Gastroesophageal sphincter (tissue), 4 donors: ENCODE measurements around the gene DAPK2. TPM values are rescaled to one million over a fixed set of nuclear protein-coding genes. Genes with fewer than 3 reads are reported as not detected.

ENCODE experiments used
- ATAC-seq: fragments of 150-250 bp; one replicate; pipeline ENCODE4 v1.9.1; 2016; ENCODE audit warnings: mild to moderate bottlenecking, moderate library complexity
- H3K27ac ChIP-seq, 4 donors: fragments of 200-600 bp; sonication (generic) in 3 of 4; 1 replicate in 3 of 4; 2 replicates in 1 of 4; pipeline ENCODE4 v1.5.1; 2016 to 2019
- H3K27me3 ChIP-seq: fragments of 200-600 bp; sonication (generic); one replicate; pipeline ENCODE4 v1.5.1; 2019
- H3K36me3 ChIP-seq, 2 donors: fragments of 200-600 bp; sonication (generic); one replicate each; pipeline ENCODE4 v1.5.1; 2019; ENCODE audit warnings: control low read depth in 1 of 2
- H3K4me1 ChIP-seq, 3 donors: fragments of 200-600 bp; sonication (generic); 1 replicate in 2 of 3; 2 replicates in 1 of 3; pipeline ENCODE4 v1.5.1; 2016 to 2019; ENCODE audit warnings: control low read depth in 2 of 3
- H3K4me3 ChIP-seq, 2 donors: fragments of 200-600 bp; sonication (generic); one replicate each; pipeline ENCODE4 v1.5.1; 2019; ENCODE audit warnings: mild to moderate bottlenecking in 1 of 2, moderate library complexity in 1 of 2
- H3K9me3 ChIP-seq, 3 donors: fragments of 200-600 bp; sonication (generic); one replicate each; pipeline ENCODE4 v1.5.1; 2017 to 2019; ENCODE audit warnings: control low read depth in 2 of 3
- EP300 ChIP-seq: sonication (generic); formaldehyde crosslinking; IDR thresholded peaks from one replicate; pipeline ENCODE4 v1.6.1; 2017; ENCODE audit warnings: antibody characterized with exemption, mild to moderate bottlenecking
- POLR2A ChIP-seq, 2 donors: fragments of 450-650 bp; IDR thresholded peaks; one replicate each; pipeline ENCODE4 v1.6.1; 2017; ENCODE audit warnings: antibody characterized with exemption in 2 of 2, mild to moderate bottlenecking in 2 of 2, moderate library complexity in 1 of 2
- POLR2AphosphoS5 ChIP-seq: sonication (generic); formaldehyde crosslinking; IDR thresholded peaks from one replicate; pipeline ENCODE4 v1.6.1; 2017; ENCODE audit warnings: antibody characterized with exemption
- WGBS, 2 donors: methylation state at CpG; one replicate each; pipeline ENCODE4 v1.1.5; 2018; ENCODE audit warnings: low coverage in 1 of 2; 5-methylcytosine and 5-hydroxymethylcytosine counted together
- total RNA-seq, 4 donors: library from RNA; depleted of rRNA; stranded (reverse); fragments of >200 nt; gene quantifications; one replicate each; pipeline ENCODE4 v1.1.0, GENCODE V29; 2016
- TF ChIP-seq, protein P1 (sequence below), 4 experiments: fragments of 200-600 bp in 2 of 4; fragments of 450-650 bp in 2 of 4; sonication (generic) in 1 of 4; IDR thresholded peaks; one replicate each; pipeline ENCODE4 v1.5.1; 2017 to 2019; ENCODE audit warnings: antibody characterized with exemption in 4 of 4, mild to moderate bottlenecking in 2 of 4, moderate library complexity in 2 of 4

Gene DAPK2
- total RNA-seq, 4 donors from 2014 or later, result 2.0 to 9.5 (median 6.4) TPM

DNA sequence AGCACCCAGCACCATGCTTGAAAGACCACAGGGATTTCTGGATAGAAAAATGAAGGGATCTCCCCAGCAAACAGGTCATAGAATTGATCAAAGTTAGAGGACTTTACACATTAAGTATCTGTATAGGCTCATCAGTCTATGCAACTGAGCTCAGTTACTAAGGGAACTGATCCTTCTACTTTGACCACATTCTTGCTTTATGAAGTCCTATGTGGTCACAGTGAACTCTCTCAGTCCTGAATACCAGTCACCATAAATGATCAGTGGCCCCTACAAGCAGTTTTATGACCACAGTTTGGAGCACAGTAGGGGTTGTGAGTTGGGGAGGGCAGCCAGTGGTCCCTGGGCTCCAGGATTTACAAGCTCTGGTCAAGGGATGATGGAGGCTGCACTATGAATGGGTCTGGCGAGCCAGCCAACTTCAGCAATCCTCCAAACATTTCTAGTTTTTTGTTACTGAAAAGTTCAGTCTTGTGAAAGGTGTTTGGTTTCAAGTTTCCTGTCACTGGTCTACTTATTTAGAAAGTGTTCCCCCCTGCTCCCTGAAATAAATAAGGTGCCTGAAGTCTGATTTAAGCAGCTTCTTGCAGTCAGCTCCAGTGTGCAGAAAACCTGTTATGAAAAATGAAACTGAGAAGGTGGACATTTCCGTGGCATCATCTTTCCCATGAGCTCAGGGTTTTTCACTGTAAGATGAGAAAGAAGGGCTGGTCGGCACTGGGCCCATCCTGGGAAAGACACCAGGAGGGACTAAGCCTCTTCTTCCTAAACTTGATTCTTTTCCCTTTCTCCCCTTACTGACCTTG lies 75.5 kb downstream of the DAPK2 start:
- Histone ChIP-seq H3K36me3 (no peaks in the 10 kb centered on the region), H3K4me3 (no peak overlapping the region), H3K27me3 (no peaks in the 10 kb centered on the region), H3K4me1 (peaks cover 0 to 11% (median 0%) of the 10 kb centered on the region in 3 donors), H3K27ac (peak overlapping the region in 1 of 4 donors; percentile 24), H3K9me3 (no peaks in the 10 kb centered on the region)
- TF ChIP-seq POLR2A (IDR thresholded peaks at IDR 0.05) (no peak), POLR2AphosphoS5 (no peak), EP300 (no peak)
- TF ChIP-seq, protein P1, sequence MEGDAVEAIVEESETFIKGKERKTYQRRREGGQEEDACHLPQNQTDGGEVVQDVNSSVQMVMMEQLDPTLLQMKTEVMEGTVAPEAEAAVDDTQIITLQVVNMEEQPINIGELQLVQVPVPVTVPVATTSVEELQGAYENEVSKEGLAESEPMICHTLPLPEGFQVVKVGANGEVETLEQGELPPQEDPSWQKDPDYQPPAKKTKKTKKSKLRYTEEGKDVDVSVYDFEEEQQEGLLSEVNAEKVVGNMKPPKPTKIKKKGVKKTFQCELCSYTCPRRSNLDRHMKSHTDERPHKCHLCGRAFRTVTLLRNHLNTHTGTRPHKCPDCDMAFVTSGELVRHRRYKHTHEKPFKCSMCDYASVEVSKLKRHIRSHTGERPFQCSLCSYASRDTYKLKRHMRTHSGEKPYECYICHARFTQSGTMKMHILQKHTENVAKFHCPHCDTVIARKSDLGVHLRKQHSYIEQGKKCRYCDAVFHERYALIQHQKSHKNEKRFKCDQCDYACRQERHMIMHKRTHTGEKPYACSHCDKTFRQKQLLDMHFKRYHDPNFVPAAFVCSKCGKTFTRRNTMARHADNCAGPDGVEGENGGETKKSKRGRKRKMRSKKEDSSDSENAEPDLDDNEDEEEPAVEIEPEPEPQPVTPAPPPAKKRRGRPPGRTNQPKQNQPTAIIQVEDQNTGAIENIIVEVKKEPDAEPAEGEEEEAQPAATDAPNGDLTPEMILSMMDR (IDR thresholded peaks at IDR 0.05), result no peak
- 63 to 80% methylated on average over 2 of the region's 3 CpGs for WGBS, 2 donors
- ATAC-seq, result no peak

DNA sequence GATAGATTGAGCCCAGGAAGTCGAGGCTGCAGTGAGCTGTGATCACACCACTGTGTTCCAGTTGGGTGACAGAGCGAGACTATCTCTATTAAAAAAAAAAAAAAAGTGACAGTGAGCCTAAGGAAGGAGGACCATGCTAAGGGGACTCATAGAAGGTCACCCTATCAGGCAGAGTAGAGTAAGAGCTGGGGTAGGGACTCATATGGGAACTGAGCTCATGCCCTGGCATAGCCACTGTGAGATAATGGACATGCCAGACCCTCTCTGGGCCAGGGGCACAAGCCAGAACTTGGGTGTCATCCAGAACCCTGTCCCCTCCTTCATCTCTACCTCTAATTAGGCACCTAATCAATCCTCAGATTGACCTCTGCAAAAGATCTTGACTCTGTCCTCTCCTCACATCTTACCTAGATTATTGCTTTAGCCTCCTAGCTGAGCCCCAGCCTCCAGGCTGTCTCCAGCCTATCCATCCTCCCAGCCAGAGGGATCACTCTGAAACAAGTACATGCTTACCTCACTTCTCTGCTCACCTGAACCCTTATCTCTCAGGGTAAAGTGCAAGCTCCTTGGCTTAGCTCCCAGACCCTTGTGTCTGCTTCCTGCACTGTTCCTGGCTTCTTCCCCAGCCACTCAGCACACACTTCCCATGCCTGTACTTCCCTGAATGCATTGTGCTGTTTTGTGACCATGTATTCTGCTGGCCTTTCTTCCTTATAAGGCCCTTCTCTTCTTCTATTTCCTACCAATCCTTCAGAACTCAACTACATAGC lies 76.4 kb downstream of the DAPK2 start:
- no peak for ATAC-seq
- WGBS, 2 donors, result 100% methylated on average over 1 of the region's 2 CpGs; no CpG with 5 or more reads in 1 of the 2 donors
- H3K4me3 ChIP-seq, result no peak overlapping the region
- TF ChIP-seq POLR2AphosphoS5, result no peak
- TF ChIP-seq POLR2A (IDR thresholded peaks at IDR 0.05), result no peak
- no peak for TF ChIP-seq EP300
- TF ChIP-seq, protein P1 (IDR thresholded peaks at IDR 0.05), result no peak
- H3K27ac ChIP-seq, result no peak overlapping the region
- H3K27me3 ChIP-seq, result no peaks in the 10 kb centered on the region
- H3K4me1 ChIP-seq, result peaks cover 0 to 11% (median 0%) of the 10 kb centered on the region in 3 donors
- no peaks in the 10 kb centered on the region for H3K36me3 ChIP-seq
- H3K9me3 ChIP-seq, result peaks cover 0 to 3% (median 0%) of the 10 kb centered on the region in 3 donors

DNA sequence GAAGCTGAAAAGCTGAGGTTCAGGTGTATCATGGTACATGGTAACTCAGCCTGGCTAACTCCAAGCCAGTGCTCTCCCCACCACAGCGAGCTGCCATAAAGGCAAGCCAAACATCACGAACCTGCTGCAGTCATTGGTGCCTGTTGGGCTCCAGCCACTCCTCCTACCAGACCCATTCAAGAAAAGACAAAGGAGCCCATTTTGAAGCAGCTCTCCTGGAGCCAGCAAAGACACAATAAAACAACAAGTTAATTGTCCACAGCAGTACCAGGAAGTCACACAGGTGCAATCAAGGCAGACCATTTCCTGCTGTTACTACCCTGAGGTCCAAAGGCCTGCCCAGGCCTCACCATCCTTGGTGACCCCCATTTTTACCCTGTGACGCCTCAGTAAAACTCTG lies 77.6 kb downstream of the DAPK2 start:
- H3K4me3 ChIP-seq, result no peak overlapping the region
- peaks cover 0 to 10% (median 0%) of the 10 kb centered on the region in 3 donors for H3K9me3 ChIP-seq
- H3K27ac ChIP-seq, result no peak overlapping the region
- TF ChIP-seq POLR2AphosphoS5 (no peak), POLR2A (IDR thresholded peaks at IDR 0.05) (no peak), EP300 (no peak)
- TF ChIP-seq, protein P1 (IDR thresholded peaks at IDR 0.05), result no peak
- H3K36me3 ChIP-seq, result no peaks in the 10 kb centered on the region
- no peaks in the 10 kb centered on the region for H3K27me3 ChIP-seq
- ATAC-seq, result no peak
- WGBS, 2 donors, result 80 to 100% methylated on average over 1 of the region's 3 CpGs
- peaks cover 0 to 11% (median 0%) of the 10 kb centered on the region in 3 donors for H3K4me1 ChIP-seq

DNA sequence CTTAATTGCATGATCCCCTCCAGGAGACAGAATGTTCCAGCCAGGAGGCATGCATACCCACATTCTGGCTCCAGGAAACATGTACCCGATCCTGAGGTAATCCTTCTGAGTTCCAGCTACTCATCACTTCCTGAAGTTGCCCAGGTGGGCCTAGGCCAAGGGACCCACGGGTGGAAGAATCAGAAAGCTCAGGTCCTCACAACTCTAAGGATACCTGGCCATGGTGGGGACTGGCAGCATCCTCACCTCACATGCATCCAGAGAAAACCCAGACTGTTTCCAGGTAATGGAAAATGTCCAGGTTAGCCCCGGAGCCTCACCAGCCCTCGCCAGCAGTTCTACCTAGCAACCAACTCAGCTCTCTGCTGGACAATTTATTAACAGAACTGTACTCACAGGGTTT lies 78.2 kb downstream of the DAPK2 start:
- H3K4me3 ChIP-seq, result no peak overlapping the region
- WGBS, 2 donors, result 75 to 100% methylated on average over 2 of the region's 4 CpGs
- H3K4me1 ChIP-seq, result peaks cover 0 to 11% (median 0%) of the 10 kb centered on the region in 3 donors
- H3K36me3 ChIP-seq, result no peaks in the 10 kb centered on the region
- no peaks in the 10 kb centered on the region for H3K27me3 ChIP-seq
- TF ChIP-seq POLR2AphosphoS5 (no peak), POLR2A (IDR thresholded peaks at IDR 0.05) (no peak), EP300 (no peak)
- TF ChIP-seq, protein P1 (IDR thresholded peaks at IDR 0.05), result no peak
- no peak overlapping the region for H3K27ac ChIP-seq
- ATAC-seq, result no peak
- peaks cover 0 to 10% (median 0%) of the 10 kb centered on the region in 3 donors for H3K9me3 ChIP-seq
